H1 (cell line): ENCODE data around the gene HIGD2A. TPM values are rescaled to one million over a fixed set of nuclear protein-coding genes. Genes with fewer than 3 reads are reported as not detected.

Source experiments
- CBX5 ChIP-seq: fragments of 300-800, 300-1000 bp; sonication (generic); IDR thresholded peaks from 2 replicates; pipeline ENCODE4 v1.7.1; 2016; ENCODE audit warnings: antibody characterized with exemption, low read length, low read depth
- GTF2F1 ChIP-seq: IDR thresholded peaks from 2 replicates; pipeline ENCODE4 v1.6.1; 2012; ENCODE audit warnings: low read depth, low read length, improper control_type of control experiment, borderline replicate concordance
- SUZ12 ChIP-seq: fragments of 200-600 bp; sonication (generic); IDR thresholded peaks from 2 replicates; pipeline ENCODE4 v1.6.1; 2012; ENCODE audit warnings: mild to moderate bottlenecking, inconsistent platforms, low read length, moderate library complexity, mixed read lengths
- TAF1 ChIP-seq: IDR thresholded peaks from 2 replicates; pipeline ENCODE4 v1.6.1; 2011; ENCODE audit warnings: mild to moderate bottlenecking, low read depth, low read length
- YY1 ChIP-seq: IDR thresholded peaks from 2 replicates; pipeline ENCODE4 v1.6.1; 2011; ENCODE audit warnings: low read depth, mild to moderate bottlenecking, low read length
- polyA plus RNA-seq, 7 experiments: library from polyadenylated mRNA; depleted of rRNA in 3 of 7; stranded (reverse) in 5 of 7; unstranded in 2 of 7; fragments of >200 nt in 5 of 7; fragments of 200-250 nt in 2 of 7; gene quantifications; 1 replicate in 5 of 7; 2 replicates in 1 of 7; 4 replicates in 1 of 7; pipeline versions ENCODE4 v1.2.1 to v1.2.3, GENCODE V29; 2011 to 2013; ENCODE audit warnings: missing spikeins in 2 of 7, mixed read lengths in 2 of 7
- total RNA-seq: library from RNA; stranded (reverse); fragmentation: NEBNext Ultra II Directional; extraction: Animal tissue kit (Norgen Biotek cat#: 25700); gene quantifications from 2 replicates; pipeline ENCODE4 v1.2.1, GENCODE V29; 2021

Gene HIGD2A
- total and polyA plus RNA-seq, 2 of the 8 experiments (the other 6 are each of a cell fraction or from before 2014, with no cell fraction given): 95.5 to 264 TPM

- TF ChIP-seq GTF2F1 (no peak), TAF1 (no peak), SUZ12 (no peak), YY1 (no peak), CBX5 (no peak)
Observed at GRCh38 chr5:176384991-176385390, 3.6 kb upstream of the HIGD2A start (continued).
